Measurements from ENCODE around the gene CNTNAP2.

CNTNAP2 gene

GRCh38 chr7:146787266-146787665, 670.7 kb downstream of the CNTNAP2 start:
- ChIA-PET POLR2A (no interaction called here), CTCF (no interaction called here)
- TF ChIP-seq LEF1 (IDR thresholded peaks at IDR 0.05; ENCODE audit: borderline replicate concordance) = no peak
- no peak for TF ChIP-seq CTBP1 (IDR thresholded peaks at IDR 0.05; ENCODE audit: borderline replicate concordance)
- TF ChIP-seq BHLHE40 (IDR thresholded peaks at IDR 0.05; ENCODE audit: borderline replicate concordance) = no peak
- TF ChIP-seq TARDBP (IDR thresholded peaks at IDR 0.05) = no peak
- DNase-seq (ENCODE audit: extremely low spot score) = no peak

- ChIA-PET POLR2A (no interaction called here), CTCF (no interaction called here)
- DNase-seq (ENCODE audit: extremely low spot score) = no peak
- no peak for TF ChIP-seq CTBP1 (IDR thresholded peaks at IDR 0.05; ENCODE audit: borderline replicate concordance)
- no peak for TF ChIP-seq SP1 (IDR thresholded peaks at IDR 0.05)
- no peak for TF ChIP-seq PKNOX1 (IDR thresholded peaks at IDR 0.05)
- no peak for TF ChIP-seq FOXM1 (IDR thresholded peaks at IDR 0.05; ENCODE audit: borderline replicate concordance)
- TF ChIP-seq ELF4 (IDR thresholded peaks at IDR 0.05) = no peak
These were observed 671.4 kb downstream of the CNTNAP2 start for GRCh38 chr7:146788008-146788407.

GRCh38 chr7:146791344-146792285, 675.0 kb downstream of the CNTNAP2 start:
- TF ChIP-seq CTBP1 (IDR thresholded peaks at IDR 0.05; ENCODE audit: borderline replicate concordance) = no peak
- TF ChIP-seq TARDBP (IDR thresholded peaks at IDR 0.05) = no peak
- TF ChIP-seq ZNF384 (IDR thresholded peaks at IDR 0.05) = no peak
- TF ChIP-seq LEF1 (IDR thresholded peaks at IDR 0.05; ENCODE audit: borderline replicate concordance) = no peak
- no peak for TF ChIP-seq L3MBTL2 (conservative IDR thresholded peaks at IDR 0.05)
- no peak for TF ChIP-seq NFRKB (IDR thresholded peaks at IDR 0.05)
- no peak for TF ChIP-seq FOXA1 (IDR thresholded peaks at IDR 0.05)
- TF ChIP-seq SUZ12 (IDR thresholded peaks at IDR 0.05) = no peak
- TF ChIP-seq SP1 (IDR thresholded peaks at IDR 0.05) = no peak
- no peak for TF ChIP-seq FOXK2 (IDR thresholded peaks at IDR 0.05)
- no peak for TF ChIP-seq FOXM1 (IDR thresholded peaks at IDR 0.05; ENCODE audit: borderline replicate concordance)
- no peak for TF ChIP-seq BHLHE40 (IDR thresholded peaks at IDR 0.05; ENCODE audit: borderline replicate concordance)
- no peak for TF ChIP-seq PKNOX1 (IDR thresholded peaks at IDR 0.05)
- POLR2A ChIA-PET = no interaction called here
- DNase-seq (ENCODE audit: extremely low spot score) = no peak
- CTCF ChIA-PET = no interaction called here

GRCh38 chr7:146804620-146805019, 688.0 kb downstream of the CNTNAP2 start:
- ChIA-PET CTCF (no interaction called here), POLR2A (no interaction called here)
- no peak for DNase-seq (ENCODE audit: extremely low spot score)
- no peak for TF ChIP-seq FOXA1 (IDR thresholded peaks at IDR 0.05)
- TF ChIP-seq SP1 (IDR thresholded peaks at IDR 0.05) = no peak
- TF ChIP-seq TARDBP (IDR thresholded peaks at IDR 0.05) = no peak
- no peak for TF ChIP-seq CTBP1 (IDR thresholded peaks at IDR 0.05; ENCODE audit: borderline replicate concordance)
- TF ChIP-seq FOXM1 (IDR thresholded peaks at IDR 0.05; ENCODE audit: borderline replicate concordance) = no peak
- no peak for TF ChIP-seq ARNT (IDR thresholded peaks at IDR 0.05)
- no peak for TF ChIP-seq SUZ12 (IDR thresholded peaks at IDR 0.05)

- POLR2A ChIA-PET = no interaction called here
- no peak for TF ChIP-seq SUZ12 (IDR thresholded peaks at IDR 0.05)
- CTCF ChIA-PET = no interaction called here
- no peak for DNase-seq (ENCODE audit: extremely low spot score)
These were observed 688.5 kb downstream of the CNTNAP2 start for GRCh38 chr7:146805082-146805481.

- DNase-seq (ENCODE audit: extremely low spot score) = no peak
- ChIA-PET POLR2A (no interaction called here), CTCF (interaction anchor here (0.9 kb wide), 1 partner anchor 59 kb away, joined by 3 read pairs; no protein-coding TSS in a partner anchor)
- TF ChIP-seq CTBP1 (IDR thresholded peaks at IDR 0.05; ENCODE audit: borderline replicate concordance) (no peak), PKNOX1 (IDR thresholded peaks at IDR 0.05) (no peak)
These were observed 709.7 kb downstream of the CNTNAP2 start for GRCh38 chr7:146826329-146826728.

GRCh38 chr7:146830686-146831085, 714.1 kb downstream of the CNTNAP2 start:
- POLR2A ChIA-PET = no interaction called here
- no peak for DNase-seq (ENCODE audit: extremely low spot score)
- TF ChIP-seq LEF1 (IDR thresholded peaks at IDR 0.05; ENCODE audit: borderline replicate concordance) (no peak), FOXK2 (IDR thresholded peaks at IDR 0.05) (no peak), CTBP1 (IDR thresholded peaks at IDR 0.05; ENCODE audit: borderline replicate concordance) (no peak), SP1 (IDR thresholded peaks at IDR 0.05) (no peak), L3MBTL2 (conservative IDR thresholded peaks at IDR 0.05) (no peak), SUZ12 (IDR thresholded peaks at IDR 0.05) (no peak), FOXM1 (IDR thresholded peaks at IDR 0.05; ENCODE audit: borderline replicate concordance) (no peak), ELF4 (IDR thresholded peaks at IDR 0.05) (no peak)
- CTCF ChIA-PET = no interaction called here
